GM18870 (cell line): ENCODE measurements around the gene ZNF358.

Experiments used
- ATAC-seq: cut with Tn5 transposase; IDR thresholded peaks from one replicate; pipeline ENCODE4 v1.9.1; 2021; ENCODE audit warnings: moderate library complexity; ENCODE audit not compliant: unreplicated experiment

ZNF358 gene

DNA sequence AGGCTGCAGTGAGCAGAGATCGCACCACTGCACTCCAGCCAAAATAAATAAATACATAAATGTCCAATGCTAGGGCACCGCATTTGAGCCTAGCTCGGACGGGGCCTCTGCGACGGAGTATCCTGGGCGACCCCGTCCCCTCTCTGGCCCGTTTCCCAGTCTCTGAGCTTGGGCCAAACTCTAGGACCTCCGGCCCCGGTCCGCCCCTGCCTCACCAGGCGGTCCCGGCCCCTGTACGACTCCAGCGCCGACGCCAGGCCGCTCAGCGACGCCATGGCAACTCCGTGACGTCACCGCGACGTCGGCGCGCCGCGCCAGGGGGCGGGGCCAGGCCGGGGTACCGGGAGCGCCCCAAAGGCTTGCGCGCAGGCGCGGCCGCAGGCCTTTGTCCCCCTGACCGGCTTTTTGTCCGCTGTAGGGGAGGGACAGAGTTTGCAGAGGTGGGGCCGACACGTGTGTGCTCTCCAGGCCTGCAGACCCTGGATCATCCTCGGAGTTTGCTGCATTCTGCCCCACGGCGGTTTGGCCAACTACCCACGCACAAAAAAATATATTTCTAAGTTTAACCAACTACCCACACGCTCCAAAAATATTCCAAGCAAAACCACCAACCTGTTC lies 27.1 kb upstream of the ZNF358 start, which contains the start of gene PEX11G:
TSS of gene PEX11G (minus strand) at position 300 of the 618 bp plus-strand sequence. CDS start at position 275, 25 bp downstream.
- no peak for ATAC-seq

GRCh38 chr19:7489609-7490044 lies 26.3 kb upstream of the ZNF358 start:
- ATAC-seq, result no peak

DNA sequence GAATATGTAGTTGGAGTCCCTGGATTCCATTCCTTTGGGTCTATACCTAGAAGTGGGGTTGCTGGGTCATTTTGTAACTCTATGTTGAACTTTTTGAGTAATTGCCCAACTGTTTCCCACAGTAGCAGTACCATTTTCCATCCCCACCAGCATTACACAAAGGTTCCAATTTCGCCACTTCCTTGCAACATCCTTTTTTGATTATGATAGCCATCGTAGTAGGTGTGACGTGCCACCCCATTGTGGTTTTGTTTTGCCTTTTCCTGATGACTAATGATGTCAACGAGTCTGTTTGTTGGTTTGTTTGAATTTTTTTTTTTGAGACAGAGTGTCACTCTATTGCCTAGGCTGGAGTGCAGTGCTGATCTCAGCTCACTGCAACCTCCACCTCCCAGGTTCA lies 23.8 kb upstream of the ZNF358 start:
- no peak for ATAC-seq

GRCh38 chr19:7492558-7492957 lies 23.3 kb upstream of the ZNF358 start:
- ATAC-seq, result no peak

DNA sequence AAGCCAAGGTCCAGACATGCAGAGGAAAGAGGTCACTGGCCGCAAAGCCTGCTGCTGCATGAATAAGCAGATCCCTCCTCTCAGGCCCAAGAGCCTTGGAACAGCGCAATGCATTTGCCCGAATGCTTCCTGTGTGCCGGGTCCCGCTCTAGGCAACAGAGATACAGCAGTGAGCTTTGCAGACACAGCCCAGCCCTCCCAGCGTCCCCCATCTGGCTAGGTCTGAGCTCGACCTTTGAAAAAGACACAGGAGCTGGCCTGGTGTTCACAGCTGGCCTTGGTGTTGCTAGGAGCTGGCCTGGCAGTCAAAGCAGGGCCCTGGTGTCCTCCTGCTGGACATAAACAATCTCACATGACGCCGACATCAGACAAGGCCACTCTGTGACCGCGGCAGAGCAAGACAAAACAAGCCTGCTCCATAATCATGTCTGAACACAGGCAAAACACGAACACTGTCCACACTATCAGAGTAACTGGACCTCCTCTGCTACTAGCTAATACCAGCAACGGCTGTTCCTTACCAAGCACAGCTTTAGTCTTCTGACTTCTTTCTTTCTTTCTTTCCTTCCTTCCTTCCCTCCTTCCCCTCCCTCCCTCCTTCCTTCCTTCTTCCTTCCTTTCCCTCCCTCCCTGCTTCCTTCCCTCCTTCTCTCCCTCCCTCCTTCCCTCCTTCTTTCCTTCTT lies 21.3 kb upstream of the ZNF358 start:
- ATAC-seq, result no peak

DNA sequence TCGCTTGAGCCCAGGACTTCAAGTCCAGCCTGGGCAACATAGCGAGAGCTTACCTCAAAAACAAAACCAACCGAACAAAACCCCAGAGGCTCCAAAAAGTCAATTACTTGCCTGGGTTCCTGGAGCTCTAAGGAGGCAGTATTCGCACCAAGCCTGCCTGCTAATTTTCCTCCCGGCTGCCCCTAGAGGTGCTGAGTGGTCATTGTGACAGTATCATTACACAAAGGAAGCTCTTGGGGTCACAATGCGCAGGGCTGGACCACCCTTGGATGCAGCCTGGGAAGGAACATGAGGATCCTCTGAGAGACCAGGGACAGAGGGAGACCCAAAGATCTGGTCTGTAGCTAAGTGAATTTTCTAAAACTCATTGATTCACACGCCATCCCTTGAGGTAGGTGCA lies 18.6 kb upstream of the ZNF358 start:
- no peak for ATAC-seq

DNA sequence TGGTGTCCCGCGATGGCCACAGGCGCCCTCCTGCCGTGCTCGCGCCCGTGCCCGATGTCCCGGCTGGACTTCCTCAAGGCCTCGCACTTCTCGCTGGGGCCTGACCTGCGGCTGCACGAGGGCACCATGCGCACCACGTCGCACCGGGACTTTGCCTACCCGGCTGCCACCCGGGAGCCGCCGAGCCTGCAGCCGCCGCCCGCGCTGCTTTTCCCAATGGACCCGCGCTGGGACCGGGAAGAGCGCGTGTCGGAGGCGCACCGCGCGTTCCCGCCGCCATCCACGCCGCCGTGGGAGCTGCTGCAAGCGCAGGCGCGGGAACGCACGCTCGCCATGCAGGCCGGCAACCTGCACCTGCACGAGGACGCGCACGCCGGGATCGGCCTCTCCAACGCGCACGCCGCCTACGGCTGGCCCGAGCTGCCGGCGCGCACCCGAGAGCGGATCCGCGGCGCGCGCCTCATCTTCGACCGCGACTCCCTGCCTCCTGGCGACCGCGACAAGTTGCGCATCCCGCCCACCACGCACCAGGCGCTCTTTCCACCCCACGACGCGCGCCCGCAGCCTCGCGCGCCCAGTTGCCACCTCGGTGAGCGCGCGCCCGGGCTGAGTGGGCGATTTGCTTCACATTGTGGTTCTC lies 15.0 kb upstream of the ZNF358 start:
- no peak for ATAC-seq

- no peak for ATAC-seq
Observed at GRCh38 chr19:7502552-7502951, 13.4 kb upstream of the ZNF358 start.

- no peak for ATAC-seq
Observed at GRCh38 chr19:7504684-7505083, 11.2 kb upstream of the ZNF358 start.

- no peak for ATAC-seq
Observed at GRCh38 chr19:7505288-7505681, 10.6 kb upstream of the ZNF358 start.

GRCh38 chr19:7505682-7506384 lies 10.1 kb upstream of the ZNF358 start:
- no peak for ATAC-seq

- ATAC-seq, result no peak
Observed at GRCh38 chr19:7506385-7507328, 9.2 kb upstream of the ZNF358 start.

GRCh38 chr19:7507884-7508283 lies 8.0 kb upstream of the ZNF358 start:
- no peak for ATAC-seq

DNA sequence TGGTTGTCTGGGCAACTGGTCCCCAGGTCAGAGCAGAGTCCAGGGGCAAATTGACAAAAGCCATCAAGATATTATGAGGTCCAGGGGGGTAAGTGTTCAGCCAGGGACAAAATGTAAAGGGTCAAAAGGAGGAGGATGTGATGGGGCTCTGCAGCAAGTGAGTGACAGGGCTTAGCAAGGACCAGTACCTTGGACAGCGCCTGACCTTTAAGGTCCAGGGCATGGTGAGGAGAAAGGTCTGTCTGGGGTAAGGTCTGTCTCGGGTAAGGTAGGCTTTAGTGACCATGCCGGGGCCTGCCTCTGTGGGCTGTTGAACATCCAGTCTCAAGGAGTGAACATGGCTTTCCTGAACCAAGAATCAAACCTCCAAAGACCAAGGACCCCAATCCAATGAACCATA lies 6.3 kb upstream of the ZNF358 start:
- no peak for ATAC-seq

- no peak for ATAC-seq
Observed at GRCh38 chr19:7512400-7512851, 3.5 kb upstream of the ZNF358 start.

DNA sequence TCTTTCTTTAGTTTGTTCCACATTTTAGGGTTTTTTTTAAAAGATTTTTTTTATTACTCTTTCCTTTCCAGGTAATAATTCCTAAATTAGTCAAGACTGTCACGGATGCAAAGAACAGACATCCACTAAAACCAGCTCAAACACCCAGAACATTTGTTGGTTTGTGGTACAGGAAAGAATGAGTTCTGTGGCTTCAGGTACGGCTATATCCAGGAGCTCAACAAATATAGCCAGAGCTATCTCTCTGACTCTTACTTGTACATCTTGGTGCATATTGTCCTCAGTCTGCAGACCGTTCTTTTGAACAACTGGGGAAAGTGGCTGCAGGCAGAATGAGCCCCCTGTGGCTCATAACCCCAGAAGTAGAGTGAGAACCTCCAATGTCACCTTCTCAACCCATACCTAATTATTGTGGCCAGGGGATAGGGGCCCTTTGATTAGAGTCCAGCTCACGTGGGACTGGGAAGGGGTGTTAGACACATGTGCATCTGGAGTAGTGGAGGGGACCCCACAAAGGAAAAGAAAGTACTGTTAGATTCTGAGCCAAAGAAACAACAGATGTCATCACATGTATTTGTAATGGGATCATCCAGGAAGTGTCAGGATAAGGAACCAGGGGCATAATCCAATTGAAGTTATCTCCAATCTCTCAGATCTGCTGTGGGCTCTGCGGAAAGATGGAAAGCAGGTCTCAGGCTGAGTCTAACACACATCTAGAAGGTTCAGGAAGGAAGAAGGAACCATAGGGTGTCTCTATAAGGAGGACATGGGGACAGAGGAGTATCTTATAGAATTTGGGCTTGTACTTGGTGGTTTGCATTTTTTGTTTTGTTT lies 1.9 kb upstream of the ZNF358 start:
- ATAC-seq, result no peak

DNA sequence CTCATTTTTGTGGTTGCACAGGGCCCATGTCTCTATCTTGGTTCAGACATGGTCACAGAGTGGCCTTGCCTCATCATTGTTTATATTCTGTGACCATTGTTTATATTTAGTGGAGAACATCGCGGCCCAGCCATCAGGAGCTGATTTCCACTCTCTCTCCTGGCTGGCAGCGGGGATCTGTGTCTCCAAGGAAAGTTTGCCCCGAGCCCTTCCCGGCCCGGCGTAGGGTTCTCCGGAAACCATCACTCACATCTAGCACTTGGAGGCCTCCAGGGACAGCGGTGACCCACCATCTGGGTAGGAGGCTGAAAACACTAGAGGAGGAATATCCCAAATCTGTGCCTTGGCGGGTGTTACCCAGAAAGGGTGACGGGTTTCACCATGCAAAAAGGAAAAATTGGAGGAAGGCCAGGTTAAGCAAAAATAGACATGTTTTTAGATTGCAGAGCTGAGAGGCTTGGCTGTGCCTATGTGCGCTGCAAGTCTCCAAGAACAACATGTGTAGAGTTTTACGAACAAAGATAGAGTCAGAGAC lies 726 bp upstream of the ZNF358 start:
- no peak for ATAC-seq

- no peak for ATAC-seq
Observed at GRCh38 chr19:7516333-7516732, 430 bp downstream of the ZNF358 start.

- ATAC-seq, result no peak
Observed at GRCh38 chr19:7516878-7517277, 975 bp downstream of the ZNF358 start.
